GM04504 (cell line): Measurements from ENCODE around the gene RSF1.

Source experiments
- DNase-seq: peaks from one replicate; pipeline ENCODE4 v3.0.0-alpha.2; 2012; ENCODE audit warnings: low read depth

RSF1 gene

GRCh38 chr11:77813256-77813655 is 7.3 kb downstream of the RSF1 start:
- no peak for DNase-seq

DNA sequence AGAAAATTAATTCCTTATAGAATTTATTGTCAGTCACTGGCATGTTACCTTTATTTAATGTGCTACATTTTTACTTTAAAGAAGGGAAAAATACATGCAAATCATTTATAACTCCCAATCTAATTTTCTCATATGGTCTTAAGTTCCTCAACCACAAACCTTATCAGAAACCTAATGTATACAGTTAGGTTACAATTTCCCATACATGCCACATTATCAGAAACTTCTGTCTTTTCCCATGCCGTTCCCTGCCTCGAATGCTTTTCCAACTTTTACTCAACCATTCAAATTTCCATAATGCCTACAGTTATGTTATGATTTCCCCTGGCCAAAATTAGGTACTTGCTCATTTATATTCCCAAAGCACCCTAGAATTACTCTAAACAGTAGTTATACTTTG is 13.5 kb downstream of the RSF1 start:
- DNase-seq = no peak

GRCh38 chr11:77806415-77806814 is 14.1 kb downstream of the RSF1 start:
- DNase-seq = no peak

- no peak for DNase-seq
These were observed 19.0 kb downstream of the RSF1 start for GRCh38 chr11:77801477-77801876.

GRCh38 chr11:77800449-77800848 is 20.1 kb downstream of the RSF1 start:
- no peak for DNase-seq

DNA sequence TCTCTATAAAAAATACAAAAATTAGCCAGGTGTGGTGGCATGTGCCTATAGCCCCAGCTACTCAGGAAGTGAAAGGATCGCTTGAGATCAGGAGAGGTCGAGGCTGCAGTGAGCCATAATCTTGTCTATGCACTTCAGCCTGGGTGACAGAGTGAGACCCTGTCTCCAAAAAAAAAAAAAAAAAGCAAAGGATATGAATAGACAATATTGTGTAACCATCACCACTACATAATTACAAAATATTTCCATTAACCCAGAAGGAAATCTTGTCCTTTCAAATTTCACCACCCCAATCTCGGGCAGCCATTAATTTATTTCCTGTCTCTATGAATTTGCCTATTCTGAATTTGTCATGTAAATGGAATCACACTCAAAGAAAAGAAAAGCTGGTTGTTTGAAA is 21.2 kb downstream of the RSF1 start:
- no peak for DNase-seq

DNA sequence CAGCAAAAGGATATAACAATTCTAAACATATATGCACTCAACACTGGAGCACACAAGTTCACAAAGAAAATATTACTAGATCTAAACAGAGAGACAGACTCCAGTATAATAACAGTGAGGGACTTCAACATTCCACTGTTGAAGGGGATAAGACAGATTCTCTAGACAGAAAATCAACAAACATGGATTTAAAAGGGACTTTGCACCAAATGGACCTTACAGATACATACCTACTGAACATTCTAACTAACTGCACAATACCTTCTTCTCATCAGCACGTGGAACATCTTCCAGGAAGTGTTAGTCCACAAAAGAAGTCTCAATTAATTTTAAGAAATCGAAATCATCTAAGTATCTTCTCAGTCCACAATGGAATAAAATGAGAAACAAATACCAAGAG is 26.6 kb downstream of the RSF1 start:
- no peak for DNase-seq

GRCh38 chr11:77791301-77791700 is 29.2 kb downstream of the RSF1 start:
- no peak for DNase-seq

GRCh38 chr11:77789731-77790476 is 30.6 kb downstream of the RSF1 start:
- no peak for DNase-seq

- no peak for DNase-seq
These were observed 31.3 kb downstream of the RSF1 start for GRCh38 chr11:77789061-77789730.

- no peak for DNase-seq
These were observed 36.0 kb downstream of the RSF1 start for GRCh38 chr11:77784572-77784971.

GRCh38 chr11:77783025-77783424 is 37.5 kb downstream of the RSF1 start:
- no peak for DNase-seq

- no peak for DNase-seq
These were observed 40.6 kb downstream of the RSF1 start for GRCh38 chr11:77779935-77780334.

- no peak for DNase-seq
These were observed 42.0 kb downstream of the RSF1 start for GRCh38 chr11:77778549-77778948.

GRCh38 chr11:77778118-77778517 is 42.4 kb downstream of the RSF1 start:
- no peak for DNase-seq

GRCh38 chr11:77776455-77776854 is 44.1 kb downstream of the RSF1 start:
- DNase-seq = no peak

- no peak for DNase-seq
These were observed 44.6 kb downstream of the RSF1 start for GRCh38 chr11:77775936-77776335.

GRCh38 chr11:77771135-77771534 is 49.4 kb downstream of the RSF1 start:
- no peak for DNase-seq

GRCh38 chr11:77770629-77771028 is 49.9 kb downstream of the RSF1 start:
- no peak for DNase-seq

DNA sequence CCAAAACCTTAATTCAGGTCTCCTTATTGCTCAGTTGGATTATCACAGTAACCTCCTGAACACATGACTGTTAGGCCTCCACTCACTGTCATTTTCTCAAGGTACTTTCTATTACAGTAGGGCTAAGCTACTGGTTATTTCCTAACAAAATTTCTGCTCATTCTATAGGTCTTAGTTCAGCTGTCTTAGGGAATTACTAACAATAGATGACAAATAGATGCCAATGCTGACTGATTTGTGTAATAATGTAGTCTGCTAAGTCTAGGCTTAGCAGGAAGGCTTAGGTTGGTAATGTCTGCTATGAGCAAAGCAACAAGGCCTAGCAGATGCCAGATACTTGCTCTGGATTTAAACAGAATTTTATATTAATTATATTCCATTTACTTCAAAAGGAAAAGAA is 58.1 kb downstream of the RSF1 start:
- DNase-seq = no peak

DNA sequence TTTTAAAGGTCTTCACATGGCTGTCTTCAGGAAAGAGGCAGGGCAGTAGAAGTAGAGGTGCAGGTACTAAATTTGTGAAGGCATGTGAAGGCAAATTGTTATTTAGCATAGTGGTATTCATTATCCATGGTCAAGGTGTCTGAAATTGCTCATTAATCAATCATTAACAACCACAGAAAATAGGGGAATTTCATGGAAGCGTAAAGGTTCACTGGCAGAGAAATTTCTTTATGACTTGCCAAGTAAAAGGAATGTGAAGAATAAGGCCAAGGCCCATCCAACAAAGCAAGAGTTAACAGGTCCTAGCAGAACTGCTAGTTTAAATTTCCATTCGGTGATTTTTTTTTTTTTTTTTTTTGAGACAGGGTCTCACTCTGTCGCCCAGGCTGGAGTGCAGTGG is 59.0 kb downstream of the RSF1 start:
- DNase-seq = no peak

- DNase-seq = no peak
These were observed 62.2 kb downstream of the RSF1 start for GRCh38 chr11:77758331-77758730.

DNA sequence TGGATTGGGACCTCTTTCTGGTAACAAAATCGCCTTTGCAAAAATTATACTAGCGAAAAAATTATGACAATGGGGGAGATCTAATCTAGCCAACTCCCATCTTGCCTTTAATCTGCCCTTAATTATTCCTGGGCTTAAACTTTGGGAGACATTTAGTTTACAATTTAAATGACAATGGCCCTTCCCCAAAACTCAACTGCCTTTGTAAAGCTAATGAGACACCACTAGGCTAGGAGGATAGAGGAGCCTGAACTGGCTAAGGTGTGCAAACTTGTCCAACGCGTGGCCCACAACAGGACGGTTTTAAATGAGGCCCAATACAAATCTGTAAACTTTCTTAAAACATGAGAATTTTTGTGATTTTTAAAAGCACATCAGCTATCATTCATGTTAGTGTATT is 67.3 kb downstream of the RSF1 start:
- DNase-seq = no peak

- DNase-seq = no peak
These were observed 68.0 kb downstream of the RSF1 start for GRCh38 chr11:77752516-77752915.
